GDM1 (cell line): Measurements from ENCODE around the gene USF1.
A peak's percentile ranks its signal among the peaks of the same experiment; 100 is the strongest.
"Not testable (repeated sequence)": the region's sequence is repeated elsewhere in the genome, so short reads cannot be mapped to it uniquely, and the experiment has no call there.

Experiments
- DNase-seq: peaks from one replicate; lab custom pipeline; 2025; lab: John Stamatoyannopoulos, UW

The USF1 gene

DNA sequence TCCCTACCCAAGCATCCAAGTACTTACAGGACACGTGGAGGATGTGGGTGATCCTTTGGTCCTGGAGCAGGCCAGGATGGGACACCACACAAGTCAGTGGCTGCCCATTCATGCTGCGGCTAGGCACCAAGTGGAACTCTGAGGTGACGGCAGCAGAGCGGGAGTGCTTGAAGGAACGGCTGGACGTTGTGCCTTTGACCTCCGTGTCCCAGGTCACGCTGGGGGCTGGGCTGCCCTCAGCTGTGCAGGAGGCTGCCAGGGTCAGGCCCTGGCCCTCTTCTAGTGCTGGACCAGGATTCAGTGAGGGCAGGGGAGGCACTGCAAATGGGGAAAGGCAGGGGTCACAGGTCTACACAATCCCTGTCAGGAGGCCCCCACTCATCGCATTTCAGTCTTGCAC is 31.6 kb upstream of the USF1 start:
- DNase-seq = no peak

DNA sequence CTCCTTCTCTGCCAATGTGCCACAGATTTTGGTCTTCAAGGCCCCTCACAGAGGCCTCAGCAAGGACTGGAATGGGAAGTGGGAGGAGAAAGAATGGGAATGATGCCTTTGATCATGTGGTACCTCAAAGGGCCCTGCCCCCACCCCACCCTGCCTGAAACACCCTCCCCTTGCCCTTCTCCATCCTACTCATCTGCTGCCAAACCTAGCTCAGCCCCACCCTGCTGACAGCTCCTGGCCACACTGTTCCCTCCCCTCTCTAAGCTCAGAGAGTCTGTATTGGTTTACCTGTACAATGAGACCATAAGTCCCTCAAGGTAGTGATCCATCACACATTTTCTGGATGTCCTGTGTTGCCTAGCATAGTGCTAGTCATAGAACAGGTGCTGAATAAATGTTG is 30.6 kb upstream of the USF1 start:
- DNase-seq = no peak

DNA sequence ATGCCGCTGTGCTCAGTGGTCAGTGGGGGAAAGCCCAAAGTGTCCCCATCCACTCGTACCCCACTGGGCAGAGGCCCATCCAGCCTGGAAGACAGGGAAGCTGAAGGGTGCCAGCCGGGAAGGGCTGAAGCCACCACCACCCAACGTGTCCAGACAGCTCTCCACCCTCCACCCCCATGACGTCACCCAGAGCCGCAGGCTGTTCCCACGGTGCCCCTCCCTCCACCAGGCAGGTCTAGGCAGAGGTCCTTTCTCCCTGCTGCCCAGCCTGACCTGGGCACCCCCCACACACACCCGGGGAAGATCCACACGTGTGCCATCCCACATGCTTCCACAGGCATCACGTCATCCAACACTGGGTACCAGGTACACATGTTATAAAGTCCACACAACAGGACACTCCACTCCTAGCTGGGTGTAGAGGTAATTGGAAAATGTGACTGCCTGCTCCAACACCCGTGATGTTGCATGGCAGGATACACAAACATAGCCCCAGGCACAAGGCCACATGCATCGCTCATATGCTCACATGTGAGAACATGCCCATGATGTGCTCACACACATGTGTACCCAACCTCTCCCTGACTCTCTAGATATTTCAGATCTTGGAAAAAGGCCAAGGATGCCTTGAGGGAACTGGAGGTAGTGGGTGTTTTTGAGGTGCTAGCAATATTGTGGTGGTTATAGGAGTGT is 29.0 kb upstream of the USF1 start:
- no peak for DNase-seq

DNA sequence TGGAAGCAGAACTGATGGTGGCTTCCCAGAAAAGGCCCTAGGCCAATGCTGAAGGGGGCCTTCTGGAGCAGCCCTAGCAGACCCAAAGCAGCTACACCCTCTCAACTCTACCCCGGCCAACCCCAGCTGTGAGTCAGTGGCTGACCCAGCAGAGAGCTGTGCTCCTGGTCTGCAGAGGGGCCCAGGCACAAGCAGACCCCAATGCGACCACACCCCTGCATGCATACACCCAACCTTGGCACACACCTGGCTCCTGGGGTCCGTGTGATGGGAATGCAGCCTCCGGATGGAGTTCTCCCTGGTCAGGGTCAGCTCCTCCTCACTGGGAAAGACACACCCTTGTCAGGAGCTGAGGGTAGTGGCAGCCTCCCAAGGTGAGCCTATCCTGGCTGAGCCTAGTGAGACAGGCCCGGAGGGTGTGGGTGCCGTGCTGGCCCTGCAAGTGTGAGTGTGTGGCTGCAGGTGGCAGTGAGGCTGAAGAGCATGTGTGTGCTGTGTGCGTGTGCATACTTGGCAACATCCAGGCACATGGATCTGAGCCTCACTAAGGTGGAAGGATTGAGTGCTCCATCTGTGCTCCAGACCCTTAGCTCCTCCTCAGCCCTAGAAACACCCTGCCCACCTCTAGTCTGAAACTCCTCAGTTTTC is 27.8 kb upstream of the USF1 start:
- no peak for DNase-seq

DNA sequence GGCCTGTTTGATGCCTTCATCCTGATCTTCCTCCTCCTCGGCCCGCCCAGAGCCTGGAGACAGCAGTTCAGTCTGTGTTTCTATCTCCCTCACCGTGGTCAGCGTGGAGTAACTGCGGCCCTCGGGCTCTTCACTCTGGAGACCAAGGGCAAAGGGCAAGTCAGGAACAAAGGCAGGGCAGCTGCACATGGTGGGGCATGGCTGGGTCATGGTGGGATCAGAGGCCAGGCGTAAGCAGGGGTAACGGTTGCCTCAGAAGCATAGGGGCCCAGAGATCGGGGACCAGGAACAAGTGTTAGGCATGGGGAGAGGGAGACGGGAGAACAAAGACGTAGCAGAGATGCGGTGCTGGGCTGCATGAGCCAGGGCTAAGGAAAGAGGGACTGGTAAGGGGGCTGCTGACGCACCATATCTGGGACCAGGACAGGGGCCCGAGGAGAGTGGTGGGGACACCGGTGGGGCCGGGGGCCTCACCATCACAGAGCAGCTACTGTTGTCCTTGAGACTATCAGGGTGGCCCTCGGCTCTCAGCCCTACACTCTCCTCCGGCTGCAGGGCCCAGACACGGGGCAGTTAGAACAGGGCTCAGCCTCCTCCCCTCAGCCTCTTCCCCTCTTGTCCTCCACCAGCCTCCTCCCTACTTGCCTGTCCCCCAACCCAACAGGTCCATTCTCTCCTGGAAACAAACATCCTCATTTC is 27.1 kb upstream of the USF1 start:
- no peak for DNase-seq

DNA sequence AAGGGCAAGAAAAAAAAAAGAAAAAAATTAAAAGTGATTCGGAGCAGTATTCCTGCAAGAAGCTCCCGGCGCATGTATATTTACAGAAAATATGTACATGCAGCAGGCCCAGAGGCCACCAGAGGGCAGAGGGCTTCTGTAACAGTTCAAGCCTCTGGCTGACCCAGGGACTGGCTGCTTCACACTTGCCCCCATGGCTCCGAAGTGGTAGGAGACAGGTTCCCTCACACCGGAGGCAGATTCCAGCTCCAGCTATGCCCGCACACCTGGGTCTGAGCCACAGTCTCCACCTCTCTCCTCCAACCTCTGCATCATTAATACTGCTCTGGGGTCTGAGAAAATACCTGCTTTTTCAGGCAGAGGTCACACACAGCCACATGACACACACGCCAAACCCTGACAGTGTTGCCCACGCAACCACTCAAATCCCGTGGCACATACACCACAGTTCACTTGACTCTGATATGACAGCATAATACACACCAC is 26.2 kb upstream of the USF1 start:
- peak; percentile 62 for DNase-seq

DNA sequence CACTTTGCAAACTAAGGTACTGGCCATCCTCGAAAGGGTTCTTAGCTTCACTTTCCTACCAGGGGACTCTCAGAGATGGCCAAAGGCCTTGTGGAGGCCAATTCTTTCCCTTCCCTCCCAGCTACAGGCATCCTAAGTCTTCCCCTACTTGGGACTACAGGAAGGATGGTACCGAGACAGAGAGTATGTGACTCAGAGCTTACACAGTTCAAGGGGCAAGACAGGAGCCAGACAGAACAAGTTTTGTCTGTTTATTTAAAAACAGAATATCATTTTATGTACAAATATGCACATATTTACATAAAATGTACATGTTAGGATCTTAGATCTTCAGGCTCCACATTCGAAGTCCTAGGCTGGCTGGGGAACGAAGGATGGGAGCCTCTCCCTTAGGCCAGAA is 25.0 kb upstream of the USF1 start:
- no peak for DNase-seq

DNA sequence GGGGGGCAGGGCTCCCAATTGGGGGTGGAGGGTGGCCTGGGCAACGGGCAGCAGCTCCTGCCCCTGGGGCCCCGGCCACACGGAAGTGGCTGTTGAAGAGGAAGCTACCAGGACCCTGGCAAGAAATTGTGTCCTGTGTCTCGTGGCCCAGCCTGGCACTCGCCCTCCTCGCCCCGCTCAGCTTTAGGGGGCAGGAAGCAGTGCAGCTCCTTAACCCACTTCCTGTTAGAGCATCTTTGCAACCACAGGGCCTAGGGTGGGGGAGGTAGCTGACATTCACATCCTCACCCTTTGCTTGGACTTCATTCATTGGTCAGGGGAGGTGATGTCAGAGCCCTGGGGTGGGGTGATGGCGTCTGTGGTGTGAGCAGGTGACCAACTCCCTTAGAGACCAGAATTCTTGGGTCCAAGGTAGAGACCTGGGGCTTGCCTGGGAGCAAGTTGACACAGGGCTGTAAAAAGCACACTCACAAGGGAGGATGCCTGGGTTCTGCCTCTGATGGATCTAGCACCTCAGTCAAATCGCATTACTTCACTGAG is 24.0 kb upstream of the USF1 start, which contains the start of gene ARHGAP30:
Gene ARHGAP30, minus strand, starts transcription at position 161 of the 540 bp plus-strand sequence. CDS start 267 bp downstream, outside the sequence.
- DNase-seq = peak; percentile 93

DNA sequence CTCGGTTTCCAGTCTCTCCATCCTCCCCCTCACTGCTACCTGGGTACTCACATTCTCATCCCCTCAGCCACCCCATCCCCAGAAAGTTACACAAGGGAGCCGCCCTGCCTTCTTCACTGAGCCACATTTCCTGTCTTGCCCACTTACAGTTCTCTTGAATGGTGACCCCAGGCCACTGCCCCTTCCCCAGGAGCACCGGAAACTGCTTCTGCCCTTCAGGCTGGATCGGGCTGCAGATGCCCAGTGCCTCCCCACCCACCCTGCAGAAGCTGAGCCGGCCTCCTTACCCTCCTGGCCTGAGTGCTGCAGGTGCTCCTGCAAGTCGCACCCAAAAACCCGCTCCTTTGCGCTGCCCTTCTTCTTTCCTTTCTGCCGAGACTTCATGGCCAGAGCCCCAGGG is 23.5 kb upstream of the USF1 start:
- no peak for DNase-seq

DNA sequence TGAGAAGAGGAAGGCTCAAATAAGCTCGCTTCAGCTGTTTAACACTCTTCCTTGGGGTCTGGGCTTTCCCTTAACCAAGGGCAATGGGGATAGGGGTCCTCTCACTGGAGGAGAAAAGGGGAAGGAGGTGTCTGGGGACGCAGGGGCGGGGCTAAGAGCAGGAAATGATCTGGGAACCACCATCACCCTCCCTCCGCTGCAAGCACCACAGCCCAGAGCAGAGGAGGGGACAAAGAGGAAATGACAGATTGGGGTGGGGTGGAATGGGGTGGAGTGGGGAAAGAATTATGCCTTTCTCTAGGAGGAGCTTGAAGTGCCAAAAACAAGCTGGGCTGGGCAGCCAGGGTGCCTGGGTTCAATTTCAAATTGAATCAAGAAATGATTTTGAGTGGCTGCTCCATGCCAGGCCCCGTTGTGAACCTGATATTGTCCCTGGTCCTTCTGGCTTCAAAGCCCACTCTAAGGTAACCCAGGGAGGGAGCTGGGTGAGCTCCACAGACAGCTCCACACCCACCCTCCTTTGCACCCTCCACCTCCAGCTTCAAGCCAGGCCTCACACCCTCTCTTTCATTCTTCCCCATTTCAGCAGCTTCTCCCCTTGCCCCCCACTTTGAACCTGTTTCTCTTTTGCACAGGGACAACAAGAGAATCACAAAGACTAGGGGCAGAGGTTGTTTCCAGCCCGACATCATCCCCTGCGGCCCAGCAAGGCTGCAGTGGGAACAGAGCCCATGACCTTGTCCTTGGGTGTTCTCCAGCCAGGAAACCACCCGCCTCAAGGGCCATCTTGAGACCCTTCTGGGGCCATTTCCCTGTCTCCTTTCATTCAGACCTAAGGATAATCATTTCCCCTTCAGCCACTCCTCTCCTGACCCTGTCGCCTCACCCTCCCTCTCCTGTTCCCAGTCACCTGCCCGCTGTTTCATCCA is 22.8 kb upstream of the USF1 start:
- peak; percentile 93 for DNase-seq

DNA sequence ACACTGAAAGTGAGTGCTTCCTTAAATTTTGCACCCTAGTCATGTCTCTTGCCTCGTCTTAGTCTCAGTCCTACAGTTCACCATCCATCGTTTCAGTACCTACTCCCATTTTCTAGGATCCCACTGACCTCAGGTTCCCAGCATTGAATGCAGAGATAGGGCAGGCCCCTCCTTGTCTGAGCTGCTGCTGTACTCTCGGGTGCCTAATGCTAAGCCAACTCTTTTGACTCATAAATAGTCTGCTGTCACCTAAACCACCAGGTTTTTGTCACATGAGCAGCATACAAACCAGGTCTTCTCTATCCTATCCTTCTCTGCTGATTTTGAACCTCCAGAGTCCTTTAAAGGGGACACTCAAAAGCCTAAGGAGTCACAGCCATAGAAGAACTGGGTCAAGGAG is 20.9 kb upstream of the USF1 start:
- no peak for DNase-seq

DNA sequence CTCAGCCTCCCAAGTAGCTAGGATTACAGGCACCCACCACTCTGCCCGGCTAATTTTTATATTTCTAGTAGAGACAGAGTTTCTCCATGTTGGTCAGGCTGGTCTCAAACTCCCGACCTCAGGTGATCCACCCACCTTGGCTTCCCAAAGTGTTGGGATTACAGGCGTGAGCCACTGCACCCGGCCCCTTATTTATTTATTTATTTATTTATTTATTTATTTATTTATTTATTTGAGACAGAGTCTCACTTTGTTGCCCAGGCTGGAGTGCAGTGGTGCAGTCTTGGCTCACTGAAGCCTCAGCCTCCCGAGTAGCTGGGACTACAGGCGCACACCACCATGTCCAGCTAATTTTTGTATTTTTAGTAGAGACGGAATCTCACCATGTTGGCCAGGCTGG is 19.9 kb upstream of the USF1 start:
- not testable (repeated sequence) for DNase-seq

DNA sequence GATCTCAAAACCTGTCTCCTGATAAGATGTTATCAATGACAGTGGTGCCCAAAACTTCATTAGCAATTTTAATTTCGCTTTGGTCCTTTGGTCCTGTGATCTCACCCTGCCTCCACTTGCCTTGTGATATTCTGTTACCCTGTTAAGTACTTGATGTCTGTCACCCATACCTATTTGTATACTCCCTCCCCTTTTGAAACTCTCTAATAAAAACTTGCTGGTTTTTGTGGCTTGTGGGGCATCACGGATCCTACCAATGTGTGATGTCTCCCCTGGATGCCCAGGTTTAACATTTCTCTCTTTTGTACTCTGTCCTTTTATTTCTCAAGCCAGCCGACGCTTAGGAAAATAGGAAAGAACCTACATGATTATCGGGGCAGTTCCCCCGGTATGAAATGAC is 18.2 kb upstream of the USF1 start:
- DNase-seq = not testable (repeated sequence)

DNA sequence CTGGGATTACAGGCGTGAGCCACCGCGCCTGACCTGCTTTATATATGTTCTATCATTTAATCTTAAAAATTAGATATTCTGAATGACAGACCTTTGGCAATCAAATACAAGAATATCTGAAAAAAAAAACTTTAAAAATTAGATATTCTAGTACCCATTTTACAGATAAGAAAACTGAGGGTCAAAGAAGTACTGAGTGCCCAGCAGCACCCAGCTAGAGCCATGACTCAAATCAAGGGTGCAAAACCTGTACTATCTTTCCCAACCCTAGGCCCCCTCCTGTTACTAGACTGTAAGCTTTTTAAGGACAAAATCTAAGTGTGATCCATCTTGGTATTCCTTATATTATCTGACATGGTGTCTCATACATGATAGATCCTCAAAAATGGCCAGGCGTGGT is 15.6 kb upstream of the USF1 start:
- no peak for DNase-seq

DNA sequence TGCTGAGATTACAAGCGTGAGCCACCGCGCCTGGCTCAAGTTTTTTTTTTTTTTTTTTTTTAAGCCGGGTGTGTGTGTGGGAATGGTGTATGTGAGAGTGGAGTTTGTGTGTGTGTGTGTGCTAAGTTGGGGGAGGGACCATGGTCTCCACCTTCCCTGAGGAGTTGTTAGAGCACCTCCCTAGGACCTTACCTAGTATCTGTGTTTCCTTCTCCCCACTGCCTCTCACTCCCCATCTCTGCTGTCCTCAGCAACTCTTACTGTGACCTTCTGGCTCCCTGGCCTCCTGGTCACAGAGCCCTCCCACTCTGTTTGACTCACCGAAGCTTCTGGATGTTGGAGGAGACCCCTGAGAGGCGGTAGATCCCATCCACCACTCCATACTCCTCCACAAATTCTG is 13.5 kb upstream of the USF1 start:
- no peak for DNase-seq

DNA sequence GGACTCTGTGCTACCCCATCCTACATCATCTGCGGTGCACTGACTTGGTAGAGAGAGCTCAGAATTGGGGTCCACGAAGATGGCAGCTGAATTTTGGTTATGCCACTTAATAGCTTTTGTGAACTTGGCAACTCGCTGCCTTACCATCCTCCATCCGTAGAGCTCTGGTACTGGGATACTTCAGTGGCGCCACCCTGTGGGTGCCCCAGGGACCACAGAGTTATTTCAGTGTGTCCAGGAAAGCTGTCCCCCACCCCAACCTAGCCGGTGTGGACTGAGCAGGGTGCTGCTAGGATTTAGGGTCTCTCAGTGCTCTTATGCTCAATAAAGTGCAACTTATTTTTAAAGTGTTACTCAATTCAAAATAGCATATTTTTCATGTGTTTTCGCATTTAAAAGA is 9.0 kb upstream of the USF1 start:
- no peak for DNase-seq

DNA sequence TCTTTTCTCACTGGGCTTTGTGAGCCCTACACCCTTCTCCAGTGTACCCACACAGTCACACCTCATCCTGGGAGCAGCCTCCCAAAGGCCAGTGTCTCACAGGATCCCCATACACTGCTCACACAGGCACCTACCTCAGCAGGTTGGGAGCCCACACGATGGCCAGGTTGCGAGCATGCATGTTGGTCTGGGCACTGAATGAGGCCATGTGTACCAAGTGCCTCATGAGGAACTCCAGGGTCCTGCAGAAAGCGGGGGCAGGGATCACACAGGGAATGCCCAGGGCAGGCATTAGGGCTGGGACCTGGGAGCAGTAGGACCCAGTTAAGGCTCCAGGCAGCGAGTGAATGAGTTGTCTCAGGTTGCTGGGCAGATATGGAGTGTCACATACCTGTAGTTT is 8.5 kb upstream of the USF1 start:
- DNase-seq = no peak

DNA sequence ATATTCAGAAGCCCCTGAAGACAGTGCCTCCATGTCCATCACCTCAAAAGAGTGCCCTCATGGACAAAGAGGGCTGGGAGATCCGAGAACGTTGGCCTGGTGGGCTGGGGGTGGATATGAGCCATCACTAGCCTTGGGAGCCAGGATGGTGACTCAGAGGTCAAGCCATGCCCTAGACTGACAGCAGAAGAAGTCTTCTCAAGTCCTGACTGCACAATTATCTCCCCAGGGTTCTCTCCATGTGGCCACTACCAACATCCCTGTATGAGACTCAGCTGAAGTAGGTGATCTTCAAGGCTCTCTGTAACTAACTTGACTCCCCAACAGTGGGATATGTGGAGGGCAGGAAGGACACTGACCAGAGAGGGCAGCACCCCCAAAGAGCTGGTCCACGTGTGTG is 7.1 kb upstream of the USF1 start:
- no peak for DNase-seq

DNA sequence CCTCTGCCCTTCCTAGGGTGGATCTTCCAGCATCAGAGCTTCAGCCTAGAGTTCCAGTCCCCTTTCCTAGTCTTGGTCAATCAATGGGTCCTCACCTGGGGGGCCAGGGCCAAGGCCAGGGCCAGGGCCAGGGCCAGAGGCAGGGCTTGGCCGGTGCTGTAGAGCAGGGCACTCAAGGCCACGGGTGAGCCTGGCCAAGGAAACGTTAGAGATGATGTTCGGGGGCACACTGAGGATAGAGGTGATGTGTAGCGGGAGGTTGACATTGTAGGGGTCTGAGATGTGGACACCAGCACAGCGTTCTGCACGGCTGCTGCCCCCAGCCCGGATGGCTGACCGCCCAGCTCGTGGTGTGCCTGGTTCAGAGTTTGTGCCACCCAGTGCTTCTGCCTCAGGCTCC is 5.4 kb upstream of the USF1 start:
- no peak for DNase-seq

DNA sequence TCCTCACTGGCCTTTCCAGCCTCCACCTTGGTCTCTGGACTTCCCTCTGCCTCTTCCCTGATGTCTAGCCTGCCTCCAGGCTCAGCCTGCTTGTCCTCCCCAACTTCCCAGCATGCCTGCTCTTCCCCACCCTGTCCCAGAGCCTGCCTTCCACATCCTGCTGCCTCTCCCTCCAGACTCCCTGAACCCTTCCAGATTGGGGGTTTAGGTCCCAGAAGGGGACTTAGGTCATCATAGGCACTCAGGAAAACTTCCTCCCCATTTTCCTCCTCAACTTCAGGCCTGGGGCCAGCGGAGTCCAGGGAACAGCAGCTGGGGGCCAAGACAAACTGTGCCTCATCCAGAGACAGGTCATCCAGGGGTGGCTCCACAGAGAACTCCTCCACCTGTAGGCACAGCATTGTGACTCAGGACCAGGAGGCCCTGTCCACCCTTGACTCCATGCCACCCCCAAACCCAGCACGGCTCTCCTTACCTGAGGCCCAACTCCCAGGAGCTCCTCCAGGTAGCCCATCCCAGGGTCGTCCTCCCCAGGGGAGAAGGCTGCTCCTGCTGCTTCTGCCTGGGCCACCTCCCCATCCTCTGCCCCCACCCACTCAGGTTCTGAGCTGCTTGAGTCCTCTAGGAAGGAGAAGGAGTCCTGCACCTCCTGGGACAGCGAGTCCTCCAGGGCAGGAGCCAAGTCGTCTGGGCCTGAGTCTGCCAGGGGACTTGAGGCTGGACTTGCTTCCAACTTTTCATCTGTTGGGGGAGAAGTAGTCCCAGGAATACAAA is 3.4 kb upstream of the USF1 start:
- no peak for DNase-seq
